Measurements from ENCODE around the gene FAM107B. TPM values are rescaled to one million over a fixed set of nuclear protein-coding genes. Genes with fewer than 3 reads are reported as not detected.

Gene FAM107B
- total and polyA plus RNA-seq, 2 donors, result 49.1 to 52.3 TPM

GRCh38 chr10:14564268-14564744, 210.4 kb downstream of the FAM107B start:
- Histone ChIP-seq H3K27ac (ENCODE audit: low read depth in 1 of 2, low read length in 1 of 2) (peak overlapping the region in 1 of 2 donors; percentile 66), H3K4me1 (ENCODE audit: control insufficient read depth in 2 of 2, insufficient read depth in 2 of 2, low read length in 2 of 2) (peaks cover 23 to 52% of the 10 kb centered on the region in 2 donors), H3K36me3 (ENCODE audit: control insufficient read depth in 2 of 2, insufficient read depth in 2 of 2, low read length in 1 of 2) (peaks cover 3 to 5% of the 10 kb centered on the region in 2 donors), H3K4me3 (ENCODE audit: low read length in 2 of 2) (no peak overlapping the region), H3K9me3 (ENCODE audit: control insufficient read depth in 2 of 2, insufficient read depth in 1 of 2, low read length in 1 of 2) (peaks cover 3 to 9% of the 10 kb centered on the region in 2 donors), H3K27me3 (ENCODE audit: control insufficient read depth in 2 of 2, insufficient read depth in 1 of 2, low read length in 1 of 2) (no peaks in the 10 kb centered on the region)
- 24% methylated on average over 5 of the region's 5 CpGs for WGBS
- DNase-seq (ENCODE audit: low read depth in 6 of 9, low spot score in 9 of 9), result peak in 1 of 9 donors; percentile 58

- peaks cover 30 to 51% of the 10 kb centered on the region in 2 donors for H3K4me1 ChIP-seq (ENCODE audit: control insufficient read depth in 2 of 2, insufficient read depth in 2 of 2, low read length in 2 of 2)
- WGBS, result 96% methylated on average over 4 of the region's 4 CpGs
- H3K27me3 ChIP-seq (ENCODE audit: control insufficient read depth in 2 of 2, insufficient read depth in 1 of 2, low read length in 1 of 2), result no peaks in the 10 kb centered on the region
- no peak overlapping the region for H3K4me3 ChIP-seq (ENCODE audit: low read length in 2 of 2)
- no peak for DNase-seq (ENCODE audit: low read depth in 6 of 9, low spot score in 9 of 9)
- peaks cover 3 to 9% of the 10 kb centered on the region in 2 donors for H3K9me3 ChIP-seq (ENCODE audit: control insufficient read depth in 2 of 2, insufficient read depth in 1 of 2, low read length in 1 of 2)
- peaks cover 3 to 5% of the 10 kb centered on the region in 2 donors for H3K36me3 ChIP-seq (ENCODE audit: control insufficient read depth in 2 of 2, insufficient read depth in 2 of 2, low read length in 1 of 2)
- peak overlapping the region in 1 of 2 donors; percentile 66 for H3K27ac ChIP-seq (ENCODE audit: low read depth in 1 of 2, low read length in 1 of 2)
Observed at GRCh38 chr10:14563359-14563940, 211.2 kb downstream of the FAM107B start.

GRCh38 chr10:14563076-14563336, 211.7 kb downstream of the FAM107B start:
- Histone ChIP-seq H3K27me3 (ENCODE audit: control insufficient read depth in 2 of 2, insufficient read depth in 1 of 2, low read length in 1 of 2) (no peaks in the 10 kb centered on the region), H3K4me3 (ENCODE audit: low read length in 2 of 2) (no peak overlapping the region), H3K9me3 (ENCODE audit: control insufficient read depth in 2 of 2, insufficient read depth in 1 of 2, low read length in 1 of 2) (peaks cover 3 to 9% of the 10 kb centered on the region in 2 donors), H3K36me3 (ENCODE audit: control insufficient read depth in 2 of 2, insufficient read depth in 2 of 2, low read length in 1 of 2) (peaks cover 1 to 3% of the 10 kb centered on the region in 2 donors), H3K27ac (ENCODE audit: low read depth in 1 of 2, low read length in 1 of 2) (peak overlapping the region in 1 of 2 donors; percentile 27), H3K4me1 (ENCODE audit: control insufficient read depth in 2 of 2, insufficient read depth in 2 of 2, low read length in 2 of 2) (peaks cover 30 to 51% of the 10 kb centered on the region in 2 donors)
- 94% methylated on average over 3 of the region's 3 CpGs for WGBS
- DNase-seq (ENCODE audit: low read depth in 6 of 9, low spot score in 9 of 9), result no peak

GRCh38 chr10:14562218-14563075, 212.2 kb downstream of the FAM107B start:
- peaks cover 30 to 51% of the 10 kb centered on the region in 2 donors for H3K4me1 ChIP-seq (ENCODE audit: control insufficient read depth in 2 of 2, insufficient read depth in 2 of 2, low read length in 2 of 2)
- 91% methylated on average over 4 of the region's 4 CpGs for WGBS
- peaks cover 0 to under 1% of the 10 kb centered on the region in 2 donors for H3K36me3 ChIP-seq (ENCODE audit: control insufficient read depth in 2 of 2, insufficient read depth in 2 of 2, low read length in 1 of 2)
- no peak overlapping the region for H3K4me3 ChIP-seq (ENCODE audit: low read length in 2 of 2)
- H3K27me3 ChIP-seq (ENCODE audit: control insufficient read depth in 2 of 2, insufficient read depth in 1 of 2, low read length in 1 of 2), result no peaks in the 10 kb centered on the region
- H3K27ac ChIP-seq (ENCODE audit: low read depth in 1 of 2, low read length in 1 of 2), result peak overlapping the region; percentile 15 to 33
- peak in 1 of 9 donors; percentile 60 for DNase-seq (ENCODE audit: low read depth in 6 of 9, low spot score in 9 of 9)
- peaks cover 3 to 9% of the 10 kb centered on the region in 2 donors for H3K9me3 ChIP-seq (ENCODE audit: control insufficient read depth in 2 of 2, insufficient read depth in 1 of 2, low read length in 1 of 2)

GRCh38 chr10:14560791-14561765, 213.6 kb downstream of the FAM107B start:
- 58% methylated on average over 15 of the region's 15 CpGs for WGBS
- no peaks in the 10 kb centered on the region for H3K27me3 ChIP-seq (ENCODE audit: control insufficient read depth in 2 of 2, insufficient read depth in 1 of 2, low read length in 1 of 2)

GRCh38 chr10:14560274-14560673, 214.4 kb downstream of the FAM107B start:
- H3K36me3 ChIP-seq (ENCODE audit: control insufficient read depth in 2 of 2, insufficient read depth in 2 of 2, low read length in 1 of 2), result no peaks in the 10 kb centered on the region
- no peaks in the 10 kb centered on the region for H3K27me3 ChIP-seq (ENCODE audit: control insufficient read depth in 2 of 2, insufficient read depth in 1 of 2, low read length in 1 of 2)
- H3K4me1 ChIP-seq (ENCODE audit: control insufficient read depth in 2 of 2, insufficient read depth in 2 of 2, low read length in 2 of 2), result peaks cover 30 to 55% of the 10 kb centered on the region in 2 donors
- H3K27ac ChIP-seq (ENCODE audit: low read depth in 1 of 2, low read length in 1 of 2), result no peak overlapping the region
- peak in 1 of 9 donors; percentile 39 for DNase-seq (ENCODE audit: low read depth in 6 of 9, low spot score in 9 of 9)
- WGBS, result 88% methylated on average over 9 of the region's 9 CpGs
- H3K9me3 ChIP-seq (ENCODE audit: control insufficient read depth in 2 of 2, insufficient read depth in 1 of 2, low read length in 1 of 2), result no peaks in the 10 kb centered on the region
- H3K4me3 ChIP-seq (ENCODE audit: low read length in 2 of 2), result no peak overlapping the region

More at GRCh38 chr10:14560791-14561765, 213.6 kb downstream of the FAM107B start:
- H3K27ac ChIP-seq (ENCODE audit: low read depth in 1 of 2, low read length in 1 of 2), result peak overlapping the region in 1 of 2 donors; percentile 54
- peaks cover 30 to 57% of the 10 kb centered on the region in 2 donors for H3K4me1 ChIP-seq (ENCODE audit: control insufficient read depth in 2 of 2, insufficient read depth in 2 of 2, low read length in 2 of 2)
- peaks cover 0 to 3% of the 10 kb centered on the region in 2 donors for H3K9me3 ChIP-seq (ENCODE audit: control insufficient read depth in 2 of 2, insufficient read depth in 1 of 2, low read length in 1 of 2)
- no peak overlapping the region for H3K4me3 ChIP-seq (ENCODE audit: low read length in 2 of 2)
- DNase-seq (ENCODE audit: low read depth in 6 of 9, low spot score in 9 of 9), result peak in 1 of 9 donors; percentile 43
- no peaks in the 10 kb centered on the region for H3K36me3 ChIP-seq (ENCODE audit: control insufficient read depth in 2 of 2, insufficient read depth in 2 of 2, low read length in 1 of 2)

- no peak overlapping the region for H3K4me3 ChIP-seq (ENCODE audit: low read length in 2 of 2)
- no peaks in the 10 kb centered on the region for H3K27me3 ChIP-seq (ENCODE audit: control insufficient read depth in 2 of 2, insufficient read depth in 1 of 2, low read length in 1 of 2)
- peaks cover 26 to 54% of the 10 kb centered on the region in 2 donors for H3K4me1 ChIP-seq (ENCODE audit: control insufficient read depth in 2 of 2, insufficient read depth in 2 of 2, low read length in 2 of 2)
- DNase-seq (ENCODE audit: low read depth in 6 of 9, low spot score in 9 of 9), result no peak
- H3K9me3 ChIP-seq (ENCODE audit: control insufficient read depth in 2 of 2, insufficient read depth in 1 of 2, low read length in 1 of 2), result no peaks in the 10 kb centered on the region
- 98% methylated on average over 12 of the region's 12 CpGs for WGBS
- H3K27ac ChIP-seq (ENCODE audit: low read depth in 1 of 2, low read length in 1 of 2), result no peak overlapping the region
- no peaks in the 10 kb centered on the region for H3K36me3 ChIP-seq (ENCODE audit: control insufficient read depth in 2 of 2, insufficient read depth in 2 of 2, low read length in 1 of 2)
Observed at GRCh38 chr10:14558025-14558424, 216.7 kb downstream of the FAM107B start.

- no peaks in the 10 kb centered on the region for H3K27me3 ChIP-seq (ENCODE audit: control insufficient read depth in 2 of 2, insufficient read depth in 1 of 2, low read length in 1 of 2)
- 97% methylated on average over 5 of the region's 5 CpGs for whole genome bisulfite sequencing
- H3K27ac ChIP-seq (ENCODE audit: low read depth in 1 of 2, low read length in 1 of 2), result no peak overlapping the region
- no peak for DNase-seq (ENCODE audit: low read depth in 6 of 9, low spot score in 9 of 9)
- peaks cover 26 to 52% of the 10 kb centered on the region in 2 donors for H3K4me1 ChIP-seq (ENCODE audit: control insufficient read depth in 2 of 2, insufficient read depth in 2 of 2, low read length in 2 of 2)
- H3K9me3 ChIP-seq (ENCODE audit: control insufficient read depth in 2 of 2, insufficient read depth in 1 of 2, low read length in 1 of 2), result no peaks in the 10 kb centered on the region
- H3K4me3 ChIP-seq (ENCODE audit: low read length in 2 of 2), result no peak overlapping the region
- no peaks in the 10 kb centered on the region for H3K36me3 ChIP-seq (ENCODE audit: control insufficient read depth in 2 of 2, insufficient read depth in 2 of 2, low read length in 1 of 2)
Observed at GRCh38 chr10:14557567-14557966, 217.1 kb downstream of the FAM107B start.
